ENCODE measurements around the gene RANGAP1. TPM values are rescaled to one million over a fixed set of nuclear protein-coding genes. Genes with fewer than 3 reads are reported as not detected.

The RANGAP1 gene
- total RNA-seq, 2 experiments from 2014 or later, result 150 to 151 TPM

GRCh38 chr22:41273128-41273527, 12.9 kb downstream of the RANGAP1 start:
- intact Hi-C loops (cut with micrococcal nuclease), result no loop called here
- Mint-ChIP-seq H3K36me3 (ENCODE audit: low read depth) (peaks cover 55% of the 10 kb centered on the region), H3K4me1 (ENCODE audit: low read depth) (peaks cover 2% of the 10 kb centered on the region), H3K27ac (no peak overlapping the region), H3K4me3 (no peak overlapping the region), H3K9me3 (no peaks in the 10 kb centered on the region), H3K27me3 (no peaks in the 10 kb centered on the region)
- TF ChIP-seq, protein P1, sequence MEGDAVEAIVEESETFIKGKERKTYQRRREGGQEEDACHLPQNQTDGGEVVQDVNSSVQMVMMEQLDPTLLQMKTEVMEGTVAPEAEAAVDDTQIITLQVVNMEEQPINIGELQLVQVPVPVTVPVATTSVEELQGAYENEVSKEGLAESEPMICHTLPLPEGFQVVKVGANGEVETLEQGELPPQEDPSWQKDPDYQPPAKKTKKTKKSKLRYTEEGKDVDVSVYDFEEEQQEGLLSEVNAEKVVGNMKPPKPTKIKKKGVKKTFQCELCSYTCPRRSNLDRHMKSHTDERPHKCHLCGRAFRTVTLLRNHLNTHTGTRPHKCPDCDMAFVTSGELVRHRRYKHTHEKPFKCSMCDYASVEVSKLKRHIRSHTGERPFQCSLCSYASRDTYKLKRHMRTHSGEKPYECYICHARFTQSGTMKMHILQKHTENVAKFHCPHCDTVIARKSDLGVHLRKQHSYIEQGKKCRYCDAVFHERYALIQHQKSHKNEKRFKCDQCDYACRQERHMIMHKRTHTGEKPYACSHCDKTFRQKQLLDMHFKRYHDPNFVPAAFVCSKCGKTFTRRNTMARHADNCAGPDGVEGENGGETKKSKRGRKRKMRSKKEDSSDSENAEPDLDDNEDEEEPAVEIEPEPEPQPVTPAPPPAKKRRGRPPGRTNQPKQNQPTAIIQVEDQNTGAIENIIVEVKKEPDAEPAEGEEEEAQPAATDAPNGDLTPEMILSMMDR (IDR thresholded peaks at IDR 0.05), result no peak
- CTCF ChIA-PET, result no interaction called here
- ATAC-seq (no peak), DNase-seq (no peak)
- POLR2A ChIA-PET, result interaction anchor here (1.2 to 1.4 kb wide), 3 partner anchors 11 to 15 kb away, joined by 3 to 4 read pairs (median 4); partner anchors contain the start of gene RANGAP1

DNA sequence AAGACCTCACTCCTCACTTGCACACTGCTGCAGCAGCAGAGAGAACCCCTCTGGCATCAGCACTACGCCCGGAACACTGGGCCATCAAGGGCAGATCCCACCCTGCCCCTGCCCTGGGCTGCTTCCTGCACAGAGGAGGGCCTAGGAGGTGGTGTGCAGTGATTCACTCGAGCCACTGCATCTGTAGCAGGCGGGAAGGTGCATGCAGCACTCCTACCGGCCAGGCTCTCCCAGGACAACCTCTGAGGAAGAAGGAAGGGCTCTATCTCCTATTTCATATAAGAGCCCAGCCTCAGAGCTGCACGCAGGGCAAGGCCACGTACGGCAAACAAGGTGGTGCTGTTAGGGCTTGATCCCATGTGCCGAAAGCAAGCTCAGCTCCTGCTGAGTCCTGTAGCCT, 14.2 kb downstream of the RANGAP1 start:
- ChIA-PET CTCF (no interaction called here), POLR2A (interaction anchor here (1.1 to 2.0 kb wide), 5 partner anchors 12 to 350 kb away, joined by 3 to 7 read pairs (median 4); partner anchors contain the start of gene RANGAP1)
- ATAC-seq (no peak), DNase-seq (no peak)
- Mint-ChIP-seq H3K27me3 (no peaks in the 10 kb centered on the region), H3K9me3 (no peaks in the 10 kb centered on the region), H3K27ac (no peak overlapping the region), H3K36me3 (ENCODE audit: low read depth) (peaks cover 47% of the 10 kb centered on the region), H3K4me1 (ENCODE audit: low read depth) (no peaks in the 10 kb centered on the region), H3K4me3 (no peak overlapping the region)
- intact Hi-C loops (cut with micrococcal nuclease), result no loop called here
- TF ChIP-seq, protein P1 (IDR thresholded peaks at IDR 0.05), result no peak

DNA sequence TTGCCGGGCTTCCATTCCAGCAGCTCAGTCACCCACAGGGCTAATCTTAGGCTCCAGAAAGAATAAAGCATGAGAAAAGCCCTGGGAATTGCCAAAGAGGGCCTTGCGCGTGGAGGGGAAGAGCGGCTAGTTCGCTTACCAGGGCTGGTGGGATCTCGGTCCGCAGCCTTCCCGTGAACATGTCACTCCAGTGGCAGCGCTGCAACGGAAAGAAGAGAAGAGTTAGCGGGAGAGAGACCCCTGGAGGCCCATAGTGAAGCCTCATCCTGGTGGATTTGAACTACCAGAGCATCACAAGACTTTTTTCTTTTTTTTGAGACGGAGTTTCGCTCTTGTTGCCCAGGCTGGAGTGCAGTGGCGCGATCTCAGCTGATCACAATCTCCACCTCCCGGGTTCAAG, 18.0 kb downstream of the RANGAP1 start:
- no peak overlapping the region for H3K27ac Mint-ChIP-seq
- ChIA-PET POLR2A (interaction anchor here (1.6 kb wide), 1 partner anchor 29 kb away, joined by 4 read pairs; no protein-coding TSS in a partner anchor), CTCF (no interaction called here)
- TF ChIP-seq, protein P1 (IDR thresholded peaks at IDR 0.05), result no peak
- no peak overlapping the region for H3K4me3 Mint-ChIP-seq
- DNase-seq (no peak), ATAC-seq (no peak)
- peaks cover 6% of the 10 kb centered on the region for H3K4me1 Mint-ChIP-seq (ENCODE audit: low read depth)
- no peaks in the 10 kb centered on the region for H3K27me3 Mint-ChIP-seq
- H3K36me3 Mint-ChIP-seq (ENCODE audit: low read depth), result peaks cover 45% of the 10 kb centered on the region
- H3K9me3 Mint-ChIP-seq, result no peaks in the 10 kb centered on the region
- intact Hi-C loops (cut with micrococcal nuclease), result no loop called here

DNA sequence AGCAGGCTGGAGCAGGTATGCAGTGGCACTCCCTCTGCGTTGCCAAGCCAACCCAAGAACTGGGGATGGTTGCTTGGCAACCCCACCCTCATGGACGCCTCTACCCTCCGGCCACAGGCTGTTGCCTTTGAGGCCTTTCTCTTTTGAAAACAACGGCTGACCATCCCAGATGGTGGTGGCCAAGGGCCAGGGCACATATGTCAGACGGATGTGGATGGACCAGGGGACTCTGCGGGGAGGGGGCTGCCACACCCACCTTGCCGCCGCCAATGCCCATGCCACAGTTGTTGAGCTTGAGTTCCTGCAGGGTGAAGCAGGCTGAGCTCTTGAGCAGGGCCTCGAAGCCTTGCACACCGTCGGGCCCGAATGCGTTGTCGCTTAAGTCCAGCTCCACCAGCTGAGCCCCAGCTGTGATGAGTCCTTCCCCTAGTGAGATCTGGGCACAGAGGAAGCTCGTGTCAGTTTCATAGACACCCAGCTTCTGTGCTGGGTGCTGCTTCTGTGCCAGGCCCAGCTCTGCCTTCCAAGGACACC, 21.5 kb downstream of the RANGAP1 start:
- H3K9me3 Mint-ChIP-seq, result no peaks in the 10 kb centered on the region
- DNase-seq (no peak), ATAC-seq (no peak)
- CTCF ChIA-PET, result interaction anchor here (0.9 kb wide), 1 partner anchor 12 kb away, joined by 3 read pairs; no protein-coding TSS in a partner anchor
- intact Hi-C loops (cut with micrococcal nuclease), result no loop called here
- no peak overlapping the region for H3K4me3 Mint-ChIP-seq
- peaks cover 44% of the 10 kb centered on the region for H3K36me3 Mint-ChIP-seq (ENCODE audit: low read depth)
- H3K27me3 Mint-ChIP-seq, result no peaks in the 10 kb centered on the region
- POLR2A ChIA-PET, result interaction anchor here (1.0 to 1.3 kb wide), 2 partner anchors 15 to 22 kb away, joined by 3 read pairs; partner anchors contain the start of gene RANGAP1
- H3K4me1 Mint-ChIP-seq (ENCODE audit: low read depth), result peaks cover 6% of the 10 kb centered on the region
- no peak overlapping the region for H3K27ac Mint-ChIP-seq
- TF ChIP-seq, protein P1 (IDR thresholded peaks at IDR 0.05), result no peak

DNA sequence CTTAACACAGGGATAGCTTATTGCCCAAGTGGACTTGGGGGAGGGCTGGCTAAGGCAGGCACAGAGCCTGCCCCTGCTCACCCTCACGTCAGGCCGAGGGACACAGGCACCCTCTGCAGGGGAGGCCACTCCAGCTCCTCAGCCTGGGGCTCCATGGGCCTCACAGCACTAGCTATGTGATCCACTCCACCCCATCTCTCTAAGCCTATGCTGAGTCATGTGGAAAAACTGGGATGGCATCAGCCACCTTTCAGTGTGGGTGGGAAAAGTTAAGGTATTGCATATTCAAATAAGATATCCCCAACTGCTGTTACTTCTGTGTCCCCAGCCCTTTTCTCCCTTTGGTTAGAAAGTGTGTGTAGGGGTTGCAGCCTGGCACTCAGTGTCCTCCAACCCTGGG, 22.3 kb downstream of the RANGAP1 start:
- ATAC-seq (no peak), DNase-seq (no peak)
- no peaks in the 10 kb centered on the region for H3K9me3 Mint-ChIP-seq
- no peak overlapping the region for H3K4me3 Mint-ChIP-seq
- no peaks in the 10 kb centered on the region for H3K27me3 Mint-ChIP-seq
- H3K4me1 Mint-ChIP-seq (ENCODE audit: low read depth), result peaks cover 6% of the 10 kb centered on the region
- TF ChIP-seq, protein P1 (IDR thresholded peaks at IDR 0.05), result no peak
- intact Hi-C loops (cut with micrococcal nuclease), result no loop called here
- H3K36me3 Mint-ChIP-seq (ENCODE audit: low read depth), result peaks cover 47% of the 10 kb centered on the region
- H3K27ac Mint-ChIP-seq, result no peak overlapping the region
- ChIA-PET POLR2A (interaction anchor here (1.0 to 1.3 kb wide), 4 partner anchors 10 to 17 kb away, joined by 3 to 4 read pairs (median 3); no protein-coding TSS in a partner anchor), CTCF (no interaction called here)
